HepG2 (cell line): ENCODE results near the gene TAS1R3. TPM values are rescaled to one million over a fixed set of nuclear protein-coding genes. Genes with fewer than 3 reads are reported as not detected.

Source experiments
- ARHGAP35 ChIP-seq: sonication (generic); formaldehyde crosslinking; IDR thresholded peaks from 2 replicates; pipeline ENCODE4 v1.9.0; 2022; ENCODE audit warnings: mild to moderate bottlenecking, inconsistent platforms, moderate library complexity, missing genetic modification reagents, borderline replicate concordance
- HNRNPH1 ChIP-seq: fragments of 200-400 bp; formaldehyde crosslinking; optimal IDR thresholded peaks from 2 replicates; pipeline ENCODE3; 2017; ENCODE audit warnings: mild to moderate bottlenecking, low read depth, low read length
- NFIB ChIP-seq: sonication (generic); formaldehyde crosslinking; IDR thresholded peaks from 2 replicates; pipeline ENCODE4 v1.9.0; 2021; ENCODE audit warnings: missing genetic modification reagents, mild to moderate bottlenecking, borderline replicate concordance
- PAXIP1 ChIP-seq: sonication (generic); formaldehyde crosslinking; conservative IDR thresholded peaks from 2 replicates; pipeline ENCODE4 v1.4.0; 2020; ENCODE audit warnings: mild to moderate bottlenecking, missing genetic modification reagents, moderate library complexity
- POLR2AphosphoS5 ChIP-seq: IDR thresholded peaks from 2 replicates; pipeline ENCODE4 v1.6.1; 2012; ENCODE audit warnings: low read depth, low read length
- POLR2G ChIP-seq: fragments of 200-400 bp; formaldehyde crosslinking; IDR thresholded peaks from 2 replicates; pipeline ENCODE4 v1.6.1; 2018; ENCODE audit warnings: mild to moderate bottlenecking, low read depth, low read length, moderate library complexity
- REXO4 ChIP-seq: sonication (generic); formaldehyde crosslinking; IDR thresholded peaks from 2 replicates; pipeline ENCODE4 v1.8.0; 2022; ENCODE audit warnings: missing genetic modification reagents, mild to moderate bottlenecking, borderline replicate concordance
- RFX1 ChIP-seq: fragments of 450-650 bp; IDR thresholded peaks from 2 replicates; pipeline ENCODE4 v1.6.1; 2017
- SNRNP70 ChIP-seq: fragments of 200-400 bp; formaldehyde crosslinking; IDR thresholded peaks from 2 replicates; pipeline ENCODE4 v1.6.1; 2017; ENCODE audit warnings: mild to moderate bottlenecking, low read depth, low read length, moderate library complexity
- SP4 ChIP-seq: sonication (generic); formaldehyde crosslinking; IDR thresholded peaks from 2 replicates; pipeline ENCODE4 v1.8.1; 2023; ENCODE audit warnings: mild to moderate bottlenecking, missing genetic modification reagents
- ZBTB37 ChIP-seq: sonication (generic); formaldehyde crosslinking; IDR thresholded peaks from 2 replicates; pipeline ENCODE4 v1.4.0; 2020; ENCODE audit warnings: mild to moderate bottlenecking, missing genetic modification reagents
- ZBTB42 ChIP-seq: sonication (generic); formaldehyde crosslinking; IDR thresholded peaks from 2 replicates; pipeline ENCODE4 v1.5.0; 2020; ENCODE audit warnings: mild to moderate bottlenecking, missing genetic modification reagents
- ZNF138 ChIP-seq: sonication (generic); formaldehyde crosslinking; IDR thresholded peaks from 2 replicates; pipeline ENCODE4 v1.5.0; 2020; ENCODE audit warnings: mild to moderate bottlenecking, low read depth, missing genetic modification reagents
- ZNF17 ChIP-seq: sonication (generic); formaldehyde crosslinking; IDR thresholded peaks from 2 replicates; pipeline ENCODE4 v1.5.0; 2020; ENCODE audit warnings: mild to moderate bottlenecking, missing genetic modification reagents
- ZNF335 ChIP-seq: sonication (generic); formaldehyde crosslinking; IDR thresholded peaks from 2 replicates; pipeline ENCODE4 v1.4.0; 2020; ENCODE audit warnings: missing genetic modification reagents
- ZNF354B ChIP-seq: sonication (generic); formaldehyde crosslinking; IDR thresholded peaks from 2 replicates; pipeline ENCODE4 v1.8.0; 2022; ENCODE audit warnings: mild to moderate bottlenecking, missing genetic modification reagents
- ZNF564 ChIP-seq: sonication (generic); formaldehyde crosslinking; IDR thresholded peaks from 2 replicates; pipeline ENCODE4 v1.8.1; 2023; ENCODE audit warnings: mild to moderate bottlenecking, missing genetic modification reagents
- ZNF674 ChIP-seq: sonication (generic); formaldehyde crosslinking; IDR thresholded peaks from 2 replicates; pipeline ENCODE4 v1.5.0; 2020; ENCODE audit warnings: low read depth, mild to moderate bottlenecking, missing genetic modification reagents
- ZNF687 ChIP-seq: sonication (generic); formaldehyde crosslinking; IDR thresholded peaks from 2 replicates; pipeline ENCODE4 v1.5.1; 2020; ENCODE audit warnings: mild to moderate bottlenecking, missing genetic modification reagents, moderate library complexity
- ZNF766 ChIP-seq: sonication (generic); formaldehyde crosslinking; IDR thresholded peaks from 2 replicates; pipeline ENCODE4 v1.5.0; 2020; ENCODE audit warnings: missing genetic modification reagents, borderline replicate concordance
- ZNF816 ChIP-seq: sonication (generic); formaldehyde crosslinking; IDR thresholded peaks from 2 replicates; pipeline ENCODE4 v1.8.0; 2022; ENCODE audit warnings: missing genetic modification reagents, mild to moderate bottlenecking, borderline replicate concordance
- ZNF83 ChIP-seq: sonication (generic); formaldehyde crosslinking; IDR thresholded peaks from 2 replicates; pipeline ENCODE4 v1.4.0; 2020; ENCODE audit warnings: missing genetic modification reagents, mild to moderate bottlenecking, borderline replicate concordance
- polyA plus RNA-seq, 8 experiments: library from polyadenylated mRNA; depleted of rRNA in 3 of 8; stranded (reverse) in 7 of 8; unstranded in 1 of 8; fragments of >200 nt; fragmentation: Illumina TruSeq in 4 of 8; extraction: Trizol in 4 of 8; gene quantifications; 2 replicates each; pipeline versions ENCODE4 v1.2.1 to v1.2.3, GENCODE V29; 2011 to 2016; ENCODE audit warnings: low read depth in 4 of 8, missing spikeins in 1 of 8, mixed read lengths in 1 of 8; ENCODE audit not compliant: insufficient read depth in 1 of 8
- total RNA-seq, 5 experiments: library from RNA; depleted of rRNA; stranded (reverse); fragments of >200 nt; fragmentation: Illumina TruSeq; extraction: Trizol; gene quantifications; 2 replicates each; pipeline ENCODE4 v1.2.3, GENCODE V29; 2016; ENCODE audit warnings: low read depth in 1 of 5

TAS1R3 gene
- total and polyA plus RNA-seq, 2 of the 13 experiments (the other 11 are each of a cell fraction or from before 2014, with no cell fraction given), result 0.13 to 0.15 TPM

- no peak for TF ChIP-seq ZBTB37 (CRISPR knock-in tag)
- no peak; the same call in 1 of the 2 replicates for TF ChIP-seq ZNF687
- no peak for TF ChIP-seq SNRNP70
- TF ChIP-seq ZBTB42, result no peak
- TF ChIP-seq ZNF816 (CRISPR knock-in tag), result no peak
- TF ChIP-seq SP4, result no peak; the same call in 1 of the 2 replicates
- no peak for TF ChIP-seq ZNF766 (CRISPR knock-in tag)
- no peak for TF ChIP-seq ZNF138 (CRISPR knock-in tag)
- no peak for TF ChIP-seq NFIB (CRISPR knock-in tag)
- no peak for TF ChIP-seq ZNF674 (CRISPR knock-in tag)
- TF ChIP-seq HNRNPH1, result no peak
- no peak for TF ChIP-seq ARHGAP35
- no peak; the same call in 1 of the 2 replicates for TF ChIP-seq ZNF335 (CRISPR knock-in tag)
- TF ChIP-seq ZNF564 (CRISPR knock-in tag), result no peak
- no peak for TF ChIP-seq POLR2G
- no peak for TF ChIP-seq ZNF17 (CRISPR knock-in tag)
- TF ChIP-seq RFX1, result no peak
- no peak for TF ChIP-seq ZNF83
- no peak for TF ChIP-seq REXO4
- no peak for TF ChIP-seq POLR2AphosphoS5
- TF ChIP-seq PAXIP1 (CRISPR knock-in tag), result no peak
- TF ChIP-seq ZNF354B (CRISPR knock-in tag), result no peak
Observed at GRCh38 chr1:1325288-1326074, 5.6 kb upstream of the TAS1R3 start (continued).
